GM06990 (cell line): ENCODE results near the gene LGSN.
"Not testable (repeated sequence)": the region's sequence is repeated elsewhere in the genome, so short reads cannot be mapped to it uniquely, and the experiment has no call there.

Experiments
- DNase-seq: peaks from one replicate; pipeline ENCODE4 v3.0.0-alpha.2; 2011; ENCODE audit not compliant: insufficient read length; ENCODE audit errors: extremely low read depth
- H3K27me3 ChIP-seq: replicated peaks from 2 replicates; pipeline ENCODE4 v1.6.0; 2011; ENCODE audit warnings: low read length; ENCODE audit not compliant: control insufficient read depth, insufficient read depth
- H3K36me3 ChIP-seq: 2 replicates; pipeline ENCODE4 v1.5.1; 2011; ENCODE audit warnings: low read length; ENCODE audit not compliant: control insufficient read depth, insufficient read depth
- H3K4me3 ChIP-seq: replicated peaks from 2 replicates; pipeline ENCODE4 v1.5.1; 2011; ENCODE audit warnings: low read depth, mild to moderate bottlenecking, control low read depth, low read length
- CTCF ChIP-seq: IDR thresholded peaks from 2 replicates; pipeline ENCODE4 v1.5.1; 2011; ENCODE audit warnings: low read length, control low read depth, mild to moderate bottlenecking, inconsistent platforms; ENCODE audit not compliant: insufficient read depth, poor library complexity, severe bottlenecking

Gene LGSN

GRCh38 chr6:63346217-63346835 lies 26.5 kb upstream of the LGSN start:
- no peak for DNase-seq
- Histone ChIP-seq H3K27me3 (no peaks in the 10 kb centered on the region), H3K4me3 (no peak overlapping the region), H3K36me3 (no peaks in the 10 kb centered on the region)
- TF ChIP-seq CTCF = no peak

DNA sequence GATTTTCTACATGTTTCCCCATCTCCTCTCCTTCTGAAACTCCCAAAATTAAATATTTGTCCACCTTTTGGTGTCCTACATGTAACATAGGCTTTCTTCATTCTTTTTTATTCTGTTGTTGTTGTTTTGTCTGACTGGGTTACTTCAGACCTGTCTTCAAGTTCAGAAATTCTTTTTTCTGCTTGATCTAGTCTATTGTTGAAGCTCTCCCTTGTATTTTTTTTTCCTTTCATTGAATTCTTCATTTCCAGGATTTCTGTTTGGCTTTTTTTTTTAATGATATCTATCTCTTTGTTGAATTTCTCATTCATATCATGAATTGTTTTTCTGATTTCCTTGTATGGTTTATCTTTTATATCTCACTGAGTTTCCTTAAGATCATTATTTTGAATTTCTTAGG lies 20.6 kb upstream of the LGSN start:
- Histone ChIP-seq H3K4me3 (no peak overlapping the region), H3K36me3 (no peaks in the 10 kb centered on the region), H3K27me3 (no peaks in the 10 kb centered on the region)
- DNase-seq = no peak
- no peak for TF ChIP-seq CTCF

GRCh38 chr6:63334652-63335051 lies 14.9 kb upstream of the LGSN start:
- not testable (repeated sequence) for H3K4me3 ChIP-seq, DNase-seq, H3K27me3 ChIP-seq, H3K36me3 ChIP-seq

- no peak for DNase-seq
- no peaks in the 10 kb centered on the region for H3K27me3 ChIP-seq
- H3K36me3 ChIP-seq = no peaks in the 10 kb centered on the region
- H3K4me3 ChIP-seq = no peak overlapping the region
- TF ChIP-seq CTCF = no peak
Measured at GRCh38 chr6:63333440-63333839, 13.7 kb upstream of the LGSN start.

- H3K4me3 ChIP-seq = not testable (repeated sequence)
Measured at GRCh38 chr6:63326630-63327029, 6.8 kb upstream of the LGSN start.

GRCh38 chr6:63322981-63323380 lies 3.2 kb upstream of the LGSN start:
- Histone ChIP-seq H3K27me3 (no peaks in the 10 kb centered on the region), H3K4me3 (no peak overlapping the region), H3K36me3 (no peaks in the 10 kb centered on the region)
- no peak for DNase-seq
- no peak for TF ChIP-seq CTCF

More at GRCh38 chr6:63326630-63327029, 6.8 kb upstream of the LGSN start:
- not testable (repeated sequence) for H3K27me3 ChIP-seq, DNase-seq, H3K36me3 ChIP-seq

DNA sequence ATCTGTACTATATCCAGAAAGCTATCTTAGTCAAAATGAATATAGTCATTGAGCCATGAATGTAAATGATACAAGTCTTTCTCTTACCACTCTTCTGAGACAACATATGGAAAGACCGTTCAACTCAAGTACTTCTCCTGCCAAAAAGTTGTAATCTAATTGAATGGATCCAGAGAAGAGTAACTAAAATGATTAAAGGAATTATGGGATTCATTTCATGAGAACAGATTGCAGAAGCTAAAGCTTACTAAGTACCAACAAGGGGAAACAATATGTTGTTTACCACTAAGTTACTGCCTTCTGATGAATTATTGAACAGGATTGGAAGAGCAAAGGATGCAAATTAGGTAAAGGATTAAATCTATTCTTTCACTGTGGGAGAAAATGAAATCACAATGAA lies 2.0 kb upstream of the LGSN start:
- no peaks in the 10 kb centered on the region for H3K27me3 ChIP-seq
- no peak overlapping the region for H3K4me3 ChIP-seq
- no peaks in the 10 kb centered on the region for H3K36me3 ChIP-seq
- TF ChIP-seq CTCF = no peak
- DNase-seq = no peak
